ENCODE measurements around the gene HOXA3. TPM values are rescaled to one million over a fixed set of nuclear protein-coding genes. Genes with fewer than 3 reads are reported as not detected.

The HOXA3 gene
- total RNA-seq, 4 donors from 2014 or later = 6.4 to 22.6 (median 10.3) TPM

GRCh38 chr7:27128776-27129728 lies 23.3 kb downstream of the HOXA3 start:
- Histone ChIP-seq H3K36me3 (no peaks in the 10 kb centered on the region), H3K27me3 (no peaks in the 10 kb centered on the region), H3K4me3 (peak overlapping the region; percentile 47 to 84), H3K9me3 (no peaks in the 10 kb centered on the region), H3K27ac (peak overlapping the region; percentile 92 to 99 (median 98)), H3K4me1 (peaks cover 9 to 86% (median 29%) of the 10 kb centered on the region in 3 donors)
- no peak for ATAC-seq
- TF ChIP-seq EP300 (IDR thresholded peaks at IDR 0.05) (no peak), CTCF (IDR thresholded peaks at IDR 0.05) (no peak), POLR2AphosphoS5 (IDR thresholded peaks at IDR 0.05) (peak; percentile 20), POLR2A (IDR thresholded peaks at IDR 0.05) (no peak)
- 12 to 19% methylated on average over 10 to 16 of the region's 28 CpGs for WGBS, 2 donors (ENCODE audit: low coverage in 1 of 2)

- Histone ChIP-seq H3K4me3 (no peak overlapping the region), H3K27me3 (no peaks in the 10 kb centered on the region)
- ATAC-seq = no peak
These were observed 24.3 kb downstream of the HOXA3 start for GRCh38 chr7:27128034-27128433.

GRCh38 chr7:27126596-27127327 lies 25.6 kb downstream of the HOXA3 start:
- Histone ChIP-seq H3K4me3 (no peak overlapping the region), H3K36me3 (no peaks in the 10 kb centered on the region), H3K4me1 (peaks cover 8 to 79% (median 29%) of the 10 kb centered on the region in 3 donors), H3K27me3 (no peaks in the 10 kb centered on the region), H3K27ac (peak overlapping the region; percentile 92 to 99 (median 98)), H3K9me3 (no peaks in the 10 kb centered on the region)
- no peak for TF ChIP-seq POLR2A (IDR thresholded peaks at IDR 0.05)
- ATAC-seq = no peak
- 6 to 24% methylated on average over 3 of the region's 3 CpGs for WGBS, 2 donors (ENCODE audit: low coverage in 1 of 2)

More at GRCh38 chr7:27128034-27128433, 24.3 kb downstream of the HOXA3 start:
- peak overlapping the region; percentile 92 to 99 (median 98) for H3K27ac ChIP-seq
- TF ChIP-seq POLR2AphosphoS5 (IDR thresholded peaks at IDR 0.05) (peak; percentile 20), POLR2A (IDR thresholded peaks at IDR 0.05) (no peak)
- peaks cover 9 to 86% (median 29%) of the 10 kb centered on the region in 3 donors for H3K4me1 ChIP-seq
- WGBS, 2 donors (ENCODE audit: low coverage in 1 of 2) = 13 to 17% methylated on average over 2 of the region's 2 CpGs
- no peaks in the 10 kb centered on the region for H3K9me3 ChIP-seq
- no peaks in the 10 kb centered on the region for H3K36me3 ChIP-seq

GRCh38 chr7:27125986-27126394 lies 26.4 kb downstream of the HOXA3 start:
- TF ChIP-seq CTCF (IDR thresholded peaks at IDR 0.05) = no peak
- TF ChIP-seq EP300 (IDR thresholded peaks at IDR 0.05) = no peak
- TF ChIP-seq POLR2AphosphoS5 (IDR thresholded peaks at IDR 0.05) = no peak
- no peak for TF ChIP-seq POLR2A (IDR thresholded peaks at IDR 0.05)
- no peak overlapping the region for H3K4me3 ChIP-seq
- H3K27me3 ChIP-seq = no peaks in the 10 kb centered on the region
- peaks cover 5 to 77% (median 26%) of the 10 kb centered on the region in 3 donors for H3K4me1 ChIP-seq
- no peak for ATAC-seq
- no peaks in the 10 kb centered on the region for H3K9me3 ChIP-seq
- WGBS, 2 donors (ENCODE audit: low coverage in 1 of 2) = 4 to 19% methylated on average over 5 of the region's 5 CpGs
- H3K36me3 ChIP-seq = no peaks in the 10 kb centered on the region
- peak overlapping the region; percentile 90 to 99 (median 98) for H3K27ac ChIP-seq

GRCh38 chr7:27124902-27125689 lies 27.3 kb downstream of the HOXA3 start:
- 43 to 45% methylated on average over 4 to 6 of the region's 8 CpGs for WGBS, 2 donors (ENCODE audit: low coverage in 1 of 2)
- peak overlapping the region in 1 of 2 donors; percentile 54 for H3K4me3 ChIP-seq
- H3K27me3 ChIP-seq = no peaks in the 10 kb centered on the region
- TF ChIP-seq POLR2A (IDR thresholded peaks at IDR 0.05) = no peak
- no peak for TF ChIP-seq EP300 (IDR thresholded peaks at IDR 0.05)
- no peak for TF ChIP-seq CTCF (IDR thresholded peaks at IDR 0.05)
- TF ChIP-seq POLR2AphosphoS5 (IDR thresholded peaks at IDR 0.05) = no peak
- ATAC-seq = no peak
- no peaks in the 10 kb centered on the region for H3K9me3 ChIP-seq
- peak overlapping the region; percentile 90 to 99 (median 98) for H3K27ac ChIP-seq
- H3K4me1 ChIP-seq = peaks cover 5 to 86% (median 28%) of the 10 kb centered on the region in 3 donors
- H3K36me3 ChIP-seq = no peaks in the 10 kb centered on the region

Measured in gastroesophageal sphincter (tissue), 4 donors.